ENCODE data around the gene IGHMBP2. TPM values are rescaled to one million over a fixed set of nuclear protein-coding genes. Genes with fewer than 3 reads are reported as not detected.

The IGHMBP2 gene
- total and polyA plus RNA-seq, 2 of the 8 experiments (the other 6 are each of a cell fraction or from before 2014, with no cell fraction given): 8.4 to 17.6 TPM

- TF ChIP-seq RAD21 (IDR thresholded peaks at IDR 0.05 in 1 of 2, conservative IDR thresholded peaks at IDR 0.05 in 1 of 2; ENCODE audit: low read depth in 2 of 2, low read length in 2 of 2) (peak; percentile 65 to 77), SAP30 (IDR thresholded peaks at IDR 0.05; ENCODE audit: insufficient read depth, insufficient replicate concordance, low read length) (no peak), ATF2 (IDR thresholded peaks at IDR 0.05; ENCODE audit: low read length) (no peak), TAF7 (optimal IDR thresholded peaks at IDR 0.05; ENCODE audit: borderline replicate concordance, low read depth, low read length) (no peak), POLR2A (IDR thresholded peaks at IDR 0.05; ENCODE audit: control extremely low read depth in 1 of 2, low read depth in 2 of 2, low read length in 2 of 2) (no peak), SRF (IDR thresholded peaks at IDR 0.05; ENCODE audit: low read depth, low read length) (no peak), TAF1 (IDR thresholded peaks at IDR 0.05; ENCODE audit: low read depth, low read length) (no peak), RFX5 (IDR thresholded peaks at IDR 0.05; ENCODE audit: borderline replicate concordance, low read depth, low read length) (no peak), MAX (IDR thresholded peaks at IDR 0.05) (no peak), ASH2L (IDR thresholded peaks at IDR 0.05; ENCODE audit: low read length) (no peak), SIX5 (IDR thresholded peaks at IDR 0.05; ENCODE audit: low read depth, low read length) (no peak), CTCF (IDR thresholded peaks at IDR 0.05; ENCODE audit: control extremely low read depth in 1 of 3, insufficient read depth in 1 of 3, low read depth in 1 of 3, low read length in 3 of 3) (peak; percentile 74 to 77 (median 74)), EZH2 (IDR thresholded peaks at IDR 0.05; ENCODE audit: low read depth, low read length, severe bottlenecking) (no peak)
These were observed 13.7 kb upstream of the IGHMBP2 start (continued) for GRCh38 chr11:68889948-68890446.

Data from H1 (cell line).